Keratinocyte (primary cell): ENCODE data around the gene PLD1. TPM values are rescaled to one million over a fixed set of nuclear protein-coding genes. Genes with fewer than 3 reads are reported as not detected.

Source experiments
- DNase-seq: peaks from one replicate; pipeline ENCODE4 v3.0.0-alpha.2; 2011; ENCODE audit warnings: low read depth, missing footprints, low spot score
- FAIRE-seq: peaks from 2 replicates; lab custom pipeline; 2011; peaks lifted over from hg19 to GRCh38; lab: Jason Lieb, UNC
- H2AFZ ChIP-seq: 2 replicates; pipeline ENCODE4 v1.6.0; 2012; ENCODE audit warnings: low read length, control low read depth, inconsistent platforms; ENCODE audit not compliant: control insufficient read depth
- H3K27ac ChIP-seq: 2 replicates; pipeline ENCODE4 v1.5.1; 2011; ENCODE audit warnings: low read length; ENCODE audit not compliant: control insufficient read depth, insufficient read depth
- H3K27me3 ChIP-seq: 3 replicates; pipeline ENCODE4 v1.6.0; 2011; ENCODE audit warnings: low read length; ENCODE audit not compliant: control insufficient read depth, insufficient read depth; ENCODE audit errors: extremely low read depth
- H3K36me3 ChIP-seq, 2 experiments: 2 replicates in 1 of 2; 3 replicates in 1 of 2; pipeline ENCODE4 v1.5.1; 2011; ENCODE audit warnings: low read length in 2 of 2, mild to moderate bottlenecking in 1 of 2; ENCODE audit not compliant: control insufficient read depth in 2 of 2, insufficient read depth in 2 of 2; ENCODE audit errors: extremely low read depth in 1 of 2
- H3K4me1 ChIP-seq: 3 replicates; pipeline ENCODE4 v1.5.1; 2011; ENCODE audit warnings: low read length; ENCODE audit not compliant: control insufficient read depth, insufficient read depth; ENCODE audit errors: extremely low read depth
- H3K4me2 ChIP-seq: 3 replicates; pipeline ENCODE4 v1.6.0; 2011; ENCODE audit warnings: low read depth, low read length; ENCODE audit not compliant: control insufficient read depth, insufficient read depth; ENCODE audit errors: extremely low read depth
- H3K4me3 ChIP-seq, 3 experiments: fragments of 200-600 bp in 1 of 3; sonication (generic) in 1 of 3; 2 replicates in 2 of 3; 3 replicates in 1 of 3; pipeline ENCODE4 v1.5.1; 2011 to 2016; ENCODE audit warnings: low read length in 3 of 3, mild to moderate bottlenecking in 3 of 3, control low read depth in 2 of 3, inconsistent platforms in 1 of 3, low read depth in 1 of 3, mixed read lengths in 1 of 3, mixed run types in 1 of 3, moderate library complexity in 1 of 3; ENCODE audit not compliant: control insufficient read depth in 2 of 3, insufficient read depth in 2 of 3; ENCODE audit errors: extremely low read depth in 1 of 3
- H3K79me2 ChIP-seq: 2 replicates; pipeline ENCODE4 v1.6.0; 2012; ENCODE audit warnings: low read length; ENCODE audit not compliant: control insufficient read depth, insufficient read depth
- H3K9ac ChIP-seq: 3 replicates; pipeline ENCODE4 v1.6.0; 2011; ENCODE audit warnings: low read length; ENCODE audit not compliant: control insufficient read depth, insufficient read depth; ENCODE audit errors: extremely low read depth
- H3K9me1 ChIP-seq: 3 replicates; pipeline ENCODE4 v1.6.0; 2011; ENCODE audit warnings: low read length; ENCODE audit not compliant: control insufficient read depth, insufficient read depth; ENCODE audit errors: extremely low read depth
- H3K9me3 ChIP-seq: 2 replicates; pipeline ENCODE4 v1.5.1; 2012; ENCODE audit warnings: low read depth, low read length; ENCODE audit not compliant: control insufficient read depth
- H4K20me1 ChIP-seq: 3 replicates; pipeline ENCODE4 v1.6.0; 2011; ENCODE audit warnings: low read length; ENCODE audit not compliant: control insufficient read depth, insufficient read depth; ENCODE audit errors: extremely low read depth
- EZH2 ChIP-seq: IDR thresholded peaks from one replicate; pipeline ENCODE4 v1.6.1; 2012; ENCODE audit warnings: inconsistent platforms, mild to moderate bottlenecking, low read length, moderate library complexity
- dilution Hi-C: fragments of 300-500 bp; cut with MboI; formaldehyde crosslinking; loops from one replicate; pipeline ENCODE4 v1.7.0; 2020; ENCODE audit warnings: low sequenced_read_pairs; ENCODE audit not compliant: extremely low pct_ligation_motif_present
- polyA plus RNA-seq, 5 experiments: library from polyadenylated mRNA; depleted of rRNA in 3 of 5; stranded (reverse) in 3 of 5; stranded (forward) in 1 of 5; unstranded in 1 of 5; fragments of >200 nt; gene quantifications; 1 replicate in 1 of 5; 2 replicates in 3 of 5; 3 replicates in 1 of 5; pipeline versions ENCODE4 v1.2.1 to v1.2.3, GENCODE V29; 2011 to 2012; ENCODE audit warnings: missing spikeins in 2 of 5, low read depth in 1 of 5, low replicate concordance in 1 of 5
- TF ChIP-seq, protein P1 (sequence below), 3 experiments: IDR thresholded peaks in 1 of 3; conservative IDR thresholded peaks in 1 of 3; optimal IDR thresholded peaks in 1 of 3; 2 replicates in 2 of 3; 3 replicates in 1 of 3; pipeline versions ENCODE3 to v1.5.1; 2011; ENCODE audit warnings: low read length in 3 of 3, mild to moderate bottlenecking in 3 of 3, moderate library complexity in 2 of 3, control low read depth in 1 of 3, inconsistent platforms in 1 of 3; ENCODE audit not compliant: insufficient read depth in 2 of 3; ENCODE audit errors: extremely low read depth in 1 of 3

The PLD1 gene
- polyA plus RNA-seq, 1 donor (not counting 4 experiments of a cell fraction or from before 2014, with no cell fraction given): 14.7 TPM

DNA sequence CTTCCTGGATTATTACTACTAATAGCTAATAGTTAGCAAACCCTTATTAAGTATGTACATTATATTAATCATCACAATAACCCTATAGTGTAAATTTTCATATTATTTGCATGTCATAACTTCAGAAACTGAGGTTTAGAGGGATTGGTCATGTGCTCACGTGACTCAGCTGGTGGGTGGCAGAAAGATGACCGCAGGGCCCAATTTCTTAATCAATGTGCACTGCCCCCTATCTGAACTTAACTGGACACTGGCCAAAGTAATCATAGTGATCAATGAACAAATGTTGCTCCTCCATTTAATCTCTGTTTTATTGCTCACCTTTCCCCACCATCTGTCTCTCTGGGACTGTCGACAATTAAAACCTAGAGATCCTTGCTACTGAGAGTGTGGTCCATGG lies 52.2 kb downstream of the PLD1 start:
- Histone ChIP-seq H3K4me1 (peaks cover 31% of the 10 kb centered on the region), H4K20me1 (no peaks in the 10 kb centered on the region), H3K9me1 (no peaks in the 10 kb centered on the region), H3K4me3 (no peak overlapping the region), H3K9ac (no peak overlapping the region), H3K27me3 (no peaks in the 10 kb centered on the region), H3K27ac (peak overlapping the region; percentile 41), H2AFZ (no peak overlapping the region), H3K9me3 (no peaks in the 10 kb centered on the region), H3K36me3 (no peaks in the 10 kb centered on the region), H3K4me2 (peak overlapping the region; percentile 74), H3K79me2 (no peaks in the 10 kb centered on the region)
- FAIRE-seq: no peak
- TF ChIP-seq, protein P1, sequence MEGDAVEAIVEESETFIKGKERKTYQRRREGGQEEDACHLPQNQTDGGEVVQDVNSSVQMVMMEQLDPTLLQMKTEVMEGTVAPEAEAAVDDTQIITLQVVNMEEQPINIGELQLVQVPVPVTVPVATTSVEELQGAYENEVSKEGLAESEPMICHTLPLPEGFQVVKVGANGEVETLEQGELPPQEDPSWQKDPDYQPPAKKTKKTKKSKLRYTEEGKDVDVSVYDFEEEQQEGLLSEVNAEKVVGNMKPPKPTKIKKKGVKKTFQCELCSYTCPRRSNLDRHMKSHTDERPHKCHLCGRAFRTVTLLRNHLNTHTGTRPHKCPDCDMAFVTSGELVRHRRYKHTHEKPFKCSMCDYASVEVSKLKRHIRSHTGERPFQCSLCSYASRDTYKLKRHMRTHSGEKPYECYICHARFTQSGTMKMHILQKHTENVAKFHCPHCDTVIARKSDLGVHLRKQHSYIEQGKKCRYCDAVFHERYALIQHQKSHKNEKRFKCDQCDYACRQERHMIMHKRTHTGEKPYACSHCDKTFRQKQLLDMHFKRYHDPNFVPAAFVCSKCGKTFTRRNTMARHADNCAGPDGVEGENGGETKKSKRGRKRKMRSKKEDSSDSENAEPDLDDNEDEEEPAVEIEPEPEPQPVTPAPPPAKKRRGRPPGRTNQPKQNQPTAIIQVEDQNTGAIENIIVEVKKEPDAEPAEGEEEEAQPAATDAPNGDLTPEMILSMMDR (optimal IDR thresholded peaks at IDR 0.05 in 1 of 3, IDR thresholded peaks at IDR 0.05 in 1 of 3, conservative IDR thresholded peaks at IDR 0.05 in 1 of 3; ENCODE audit: extremely low read depth in 1 of 3, insufficient read depth in 2 of 3, low read length in 3 of 3): no peak
- TF ChIP-seq EZH2: no peak
- DNase-seq: no peak
- dilution Hi-C loops: no loop called here

DNA sequence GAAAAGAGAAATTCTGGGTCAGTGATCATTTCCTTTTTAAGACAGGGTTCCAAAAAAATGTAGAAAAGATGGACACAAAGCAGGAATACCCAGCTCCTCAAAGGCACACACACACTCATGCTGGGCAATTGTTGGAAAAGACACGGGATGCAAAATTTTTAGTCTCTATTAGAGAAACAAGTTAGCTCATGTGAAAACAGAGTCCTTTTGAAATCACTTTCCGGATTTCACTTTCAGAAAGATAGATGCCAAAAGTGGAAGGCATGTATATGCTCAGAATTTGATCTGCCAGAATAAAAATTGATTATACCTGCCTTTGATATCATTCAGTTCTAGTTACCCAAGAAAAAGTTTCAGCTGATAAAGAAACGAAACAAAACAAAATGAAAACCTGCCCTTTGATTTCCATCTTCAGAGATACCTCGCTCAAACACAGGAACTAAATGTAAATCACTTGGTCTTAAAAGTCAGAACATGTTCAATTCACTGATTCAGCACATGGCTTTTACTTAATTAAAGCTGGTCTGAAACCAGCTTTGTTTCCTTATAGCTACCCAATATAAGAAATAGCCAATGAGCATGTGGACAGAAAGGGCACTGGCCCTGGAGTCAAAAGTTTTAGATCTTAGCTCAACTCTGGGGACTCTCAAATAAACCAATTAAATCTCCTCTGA lies 52.8 kb downstream of the PLD1 start:
- Histone ChIP-seq H3K36me3 (no peaks in the 10 kb centered on the region), H3K9me1 (no peaks in the 10 kb centered on the region), H3K9me3 (no peaks in the 10 kb centered on the region), H3K27ac (peak overlapping the region; percentile 41), H3K4me1 (peaks cover 37% of the 10 kb centered on the region), H3K79me2 (no peaks in the 10 kb centered on the region), H2AFZ (peak overlapping the region; percentile 69), H3K4me3 (peak overlapping the region in 2 of 3 experiments; percentile 26 to 28), H3K9ac (peak overlapping the region; percentile 43), H4K20me1 (no peaks in the 10 kb centered on the region), H3K27me3 (no peaks in the 10 kb centered on the region), H3K4me2 (peak overlapping the region; percentile 74)
- dilution Hi-C loops: no loop called here
- no peak for DNase-seq
- FAIRE-seq: no peak
- TF ChIP-seq, protein P1 (optimal IDR thresholded peaks at IDR 0.05 in 1 of 3, IDR thresholded peaks at IDR 0.05 in 1 of 3, conservative IDR thresholded peaks at IDR 0.05 in 1 of 3; ENCODE audit: extremely low read depth in 1 of 3, insufficient read depth in 2 of 3, low read length in 3 of 3): no peak
- no peak for TF ChIP-seq EZH2
